NCI-H2227 treated with DMSO at 0.1 percent for 48 hours (cell line): ENCODE results near the gene TNFRSF1A.

Experiments
- DNase-seq: peaks from one replicate; lab custom pipeline; 2025; lab: John Stamatoyannopoulos, UW

Gene TNFRSF1A

DNA sequence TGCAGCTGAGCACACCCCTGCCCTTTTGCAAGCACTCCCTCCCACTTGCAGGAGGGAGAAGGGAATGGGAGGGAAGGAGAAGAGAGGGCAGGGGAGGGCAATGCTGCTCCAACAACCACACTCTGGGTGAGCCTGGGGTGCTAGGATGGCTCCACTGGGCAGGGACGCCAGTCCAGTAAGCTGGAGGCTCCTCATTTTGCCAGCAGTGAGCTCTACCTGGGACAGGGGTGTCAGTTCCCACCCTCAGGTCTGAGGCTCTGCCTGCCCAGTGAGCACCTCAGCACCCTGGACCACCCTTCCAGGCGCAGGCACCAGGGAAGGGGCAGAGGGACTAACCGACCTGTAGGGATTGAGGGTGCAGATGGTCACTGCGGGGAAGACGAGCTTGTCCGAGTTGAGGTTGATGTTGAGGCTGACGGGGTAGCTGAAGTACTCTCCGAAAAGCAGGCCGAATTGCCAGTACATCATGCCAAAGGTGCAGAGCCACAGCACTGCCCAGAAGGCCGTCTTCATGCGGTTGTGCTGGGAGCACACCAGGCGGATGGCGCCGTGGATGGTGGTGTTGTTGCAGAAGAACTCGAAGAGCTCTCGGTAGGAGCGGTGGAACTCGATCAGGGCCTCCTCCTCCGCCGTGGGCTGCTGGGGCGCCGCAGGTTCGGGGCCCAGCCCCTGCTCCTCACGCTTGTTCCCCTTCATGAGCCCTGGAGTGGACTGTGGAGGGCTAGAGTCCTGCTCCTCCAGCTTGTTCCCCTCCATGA, 32.3 kb upstream of the TNFRSF1A start:
- no peak for DNase-seq

DNA sequence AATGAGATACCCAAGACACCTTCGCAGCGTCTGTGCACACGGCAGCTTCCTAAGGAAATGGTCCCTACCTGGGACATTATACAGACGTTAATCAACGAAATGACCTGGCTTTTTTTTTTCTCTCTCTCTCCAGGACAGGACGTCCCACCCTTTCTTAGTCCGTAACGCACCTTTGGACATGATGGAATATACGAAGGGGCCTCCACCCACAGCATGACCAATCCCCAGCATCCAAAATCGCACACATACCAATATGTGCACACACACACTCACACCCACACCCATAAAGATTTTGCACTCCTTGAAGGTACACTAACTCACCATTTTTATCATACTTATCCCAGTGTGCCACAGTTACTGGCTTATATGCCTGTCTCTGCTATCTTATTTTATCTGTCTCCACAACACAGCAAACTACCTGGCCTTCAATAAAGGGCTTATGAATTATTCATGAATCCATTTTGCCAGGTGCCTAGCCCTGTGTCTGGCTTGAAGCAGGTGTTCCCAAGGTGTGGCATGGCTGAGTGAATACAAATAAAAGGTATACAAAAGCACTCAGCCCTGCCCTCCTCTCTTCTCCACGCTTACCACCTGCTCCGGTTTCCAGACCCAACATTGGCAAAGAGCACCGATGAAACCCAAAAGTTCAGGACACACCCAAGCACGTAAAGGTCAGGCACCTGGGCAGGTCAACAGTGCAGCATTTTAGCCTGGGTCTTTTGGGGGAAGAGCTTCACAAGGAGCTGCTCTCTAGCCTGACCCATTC, 31.3 kb upstream of the TNFRSF1A start:
- DNase-seq: no peak

DNA sequence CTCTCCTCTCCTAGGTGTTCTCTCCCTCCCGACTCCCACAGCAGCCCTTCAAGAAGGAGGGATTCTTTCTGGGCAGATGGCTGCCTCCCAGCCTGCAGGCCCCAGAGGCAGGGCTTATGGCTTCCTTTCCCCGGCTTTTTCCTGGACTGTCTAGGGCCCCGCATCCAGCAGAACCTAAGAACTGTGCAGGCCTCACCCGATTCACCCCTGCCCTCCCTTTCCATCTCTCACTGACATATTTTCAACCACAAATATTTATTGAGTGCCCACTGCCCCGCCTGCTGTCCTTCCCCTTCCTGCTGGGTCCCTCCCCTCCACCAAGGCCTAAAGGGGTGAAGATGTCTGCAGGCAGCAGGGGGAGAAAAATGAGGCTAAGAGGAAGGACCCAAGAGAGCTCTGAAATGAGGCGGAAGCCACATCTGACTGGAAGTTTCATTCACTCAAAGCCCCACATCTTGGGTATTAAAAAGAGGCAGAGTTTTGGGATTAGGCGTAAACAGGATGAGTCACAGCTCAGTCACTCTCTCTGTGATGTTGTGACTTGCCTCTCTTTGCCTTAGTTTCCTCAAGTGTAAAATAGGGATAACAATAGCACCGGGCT, 30.6 kb upstream of the TNFRSF1A start:
- DNase-seq: no peak

DNA sequence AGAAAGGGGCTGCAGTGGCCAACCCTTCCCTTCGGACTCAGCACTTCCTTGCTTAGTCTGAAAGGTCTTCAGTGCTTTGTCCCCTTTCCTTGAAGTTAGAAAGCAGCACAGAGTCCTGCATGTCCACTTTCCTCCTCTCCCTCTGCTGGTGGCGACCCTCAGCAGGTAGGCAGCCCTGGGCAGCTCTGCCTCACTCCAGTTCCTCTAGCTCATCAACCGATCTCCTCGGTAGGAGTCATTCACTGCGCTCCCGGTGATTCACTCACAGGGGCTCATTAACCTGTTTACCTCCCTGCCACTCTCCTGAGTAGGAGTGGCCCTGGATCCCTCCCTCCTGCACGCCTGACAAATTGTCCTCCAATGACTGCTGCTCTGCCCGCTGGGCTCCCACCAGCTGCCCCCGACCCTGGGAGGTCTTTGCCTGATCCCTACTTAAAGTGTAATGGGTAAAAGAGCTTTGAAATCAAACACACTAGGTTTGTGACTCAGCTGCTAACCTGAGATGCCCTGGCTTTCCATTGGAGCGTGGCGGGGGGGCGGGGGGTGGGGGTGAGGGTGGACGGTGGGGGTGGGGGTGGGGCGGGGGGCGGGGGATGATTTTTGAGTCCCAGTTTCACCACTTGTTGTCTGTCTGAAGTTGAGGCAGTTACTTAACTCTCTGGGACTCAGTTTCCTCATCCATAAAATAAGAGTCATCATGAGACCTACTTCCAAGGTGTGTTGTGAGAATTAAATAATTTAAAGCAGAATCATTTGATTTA, 29.3 kb upstream of the TNFRSF1A start:
- peak; percentile 45 for DNase-seq

DNA sequence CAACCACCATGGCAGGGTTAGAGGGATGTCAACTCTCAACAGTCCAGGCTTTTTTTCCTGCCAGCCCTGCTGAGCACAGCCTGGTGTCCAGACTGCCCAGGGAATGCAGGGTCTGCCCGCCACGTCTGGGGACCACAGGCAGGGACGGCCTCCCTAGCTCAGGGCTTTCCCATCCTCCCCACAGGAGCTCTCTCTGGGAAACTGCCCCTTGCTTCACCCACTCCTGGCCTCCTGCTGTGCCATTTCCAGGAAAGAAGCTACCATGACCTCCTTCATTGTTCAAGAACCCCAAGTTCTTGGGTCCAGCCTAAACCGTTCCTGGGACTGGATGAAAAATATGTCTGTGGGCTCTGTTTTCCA, 28.7 kb upstream of the TNFRSF1A start:
- no peak for DNase-seq

DNA sequence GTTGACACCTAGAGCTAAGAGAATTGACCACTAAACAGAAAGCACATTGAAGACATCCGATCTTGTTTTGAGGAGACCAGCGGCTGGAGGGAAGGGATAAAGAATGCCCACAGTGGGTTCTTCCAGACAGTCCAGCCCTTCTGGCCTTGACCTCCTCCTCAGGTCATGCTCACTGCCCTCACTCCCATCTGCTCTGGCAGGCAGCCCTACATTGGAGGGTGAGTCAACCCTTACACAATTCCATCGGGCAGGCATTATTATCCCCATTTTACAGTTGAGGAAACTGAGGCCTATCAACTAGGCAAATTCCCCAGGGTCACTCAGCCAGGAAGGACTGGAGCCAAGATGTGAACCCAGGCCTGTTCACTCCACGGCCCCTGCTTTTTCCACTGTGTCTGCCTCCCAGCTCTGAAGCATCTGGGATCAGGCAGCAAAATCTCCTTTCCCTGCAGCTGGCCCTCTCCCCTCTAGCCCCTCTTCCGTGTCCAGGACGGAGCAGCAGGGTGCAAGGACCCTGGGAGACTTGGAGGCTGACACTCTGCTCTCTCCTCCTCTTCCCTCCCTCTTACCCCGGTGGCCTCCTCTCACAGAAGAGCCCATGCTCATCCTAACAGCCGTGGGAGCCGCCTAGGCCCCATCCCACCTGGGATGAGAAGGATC, 28.2 kb upstream of the TNFRSF1A start:
- no peak for DNase-seq

DNA sequence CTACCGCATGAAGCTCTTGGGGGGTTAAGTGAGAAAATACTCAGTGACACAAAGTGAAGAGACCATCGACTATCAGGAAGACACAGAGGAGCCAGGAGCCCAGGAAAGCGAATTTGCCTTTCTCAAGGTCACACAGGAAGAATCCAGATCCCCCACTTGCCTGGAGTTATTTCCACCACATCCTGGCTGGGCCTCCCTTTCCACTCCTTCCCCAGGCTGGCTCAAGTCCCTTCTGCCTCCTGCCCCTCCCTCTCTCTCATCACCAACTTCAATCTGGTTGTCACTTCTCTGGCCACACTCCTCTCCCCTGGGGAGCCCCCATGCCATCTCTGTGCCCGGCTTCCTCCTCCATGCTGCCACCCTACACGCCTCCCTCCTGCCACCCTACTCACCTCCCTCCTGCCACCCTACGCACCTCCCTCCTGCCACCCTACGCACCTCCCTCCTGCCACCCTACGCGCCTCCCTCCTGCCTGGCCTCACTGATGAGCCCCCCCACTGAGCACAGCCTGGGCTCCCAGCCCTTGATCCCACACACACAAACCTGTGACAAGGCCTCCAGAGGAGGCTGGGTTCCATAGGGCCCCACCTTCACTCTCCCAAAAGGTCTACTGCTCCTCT, 27.1 kb upstream of the TNFRSF1A start:
- DNase-seq: no peak

DNA sequence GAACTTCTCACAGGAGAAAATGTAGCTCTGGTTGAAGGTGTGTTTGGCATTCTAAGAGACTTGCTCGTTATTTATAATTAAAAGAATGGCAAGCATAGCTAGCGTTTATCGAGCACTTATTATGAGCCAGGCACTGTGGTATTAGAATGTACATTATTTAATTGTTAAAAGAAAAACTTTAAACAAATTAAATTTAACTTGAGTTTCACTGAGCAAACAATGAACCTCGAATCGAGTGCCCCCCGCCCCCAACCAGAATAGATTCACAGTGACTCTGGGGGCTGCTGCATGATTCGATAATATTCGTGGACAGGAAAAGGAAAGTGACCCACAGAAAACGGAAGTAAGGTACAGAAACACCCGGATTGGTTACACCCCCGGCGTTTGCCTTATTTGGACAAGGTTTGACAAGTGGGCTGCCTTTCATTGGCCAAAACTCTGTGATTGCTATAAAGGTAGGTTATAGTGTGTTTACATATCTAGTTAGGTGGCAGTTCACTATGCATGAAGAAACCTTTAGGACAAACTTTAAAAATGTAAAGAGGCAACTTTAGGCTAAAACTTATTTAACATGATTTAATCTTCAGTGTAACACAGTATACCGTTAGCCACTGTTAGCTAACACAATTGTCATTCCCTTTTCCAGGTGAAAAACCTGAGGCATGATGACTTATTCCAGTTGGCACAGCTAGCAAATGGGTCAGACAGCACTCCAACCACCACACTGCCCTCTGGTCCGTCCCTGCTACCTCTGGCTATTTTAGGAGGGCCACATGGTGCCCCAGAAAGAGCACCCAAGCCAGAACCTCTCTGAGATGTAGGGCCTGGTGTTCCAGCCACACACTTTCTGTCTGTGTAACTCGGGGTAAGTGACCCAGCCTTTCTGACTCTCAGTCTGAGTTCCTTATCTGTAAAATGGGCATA, 26.4 kb upstream of the TNFRSF1A start:
- no peak for DNase-seq

DNA sequence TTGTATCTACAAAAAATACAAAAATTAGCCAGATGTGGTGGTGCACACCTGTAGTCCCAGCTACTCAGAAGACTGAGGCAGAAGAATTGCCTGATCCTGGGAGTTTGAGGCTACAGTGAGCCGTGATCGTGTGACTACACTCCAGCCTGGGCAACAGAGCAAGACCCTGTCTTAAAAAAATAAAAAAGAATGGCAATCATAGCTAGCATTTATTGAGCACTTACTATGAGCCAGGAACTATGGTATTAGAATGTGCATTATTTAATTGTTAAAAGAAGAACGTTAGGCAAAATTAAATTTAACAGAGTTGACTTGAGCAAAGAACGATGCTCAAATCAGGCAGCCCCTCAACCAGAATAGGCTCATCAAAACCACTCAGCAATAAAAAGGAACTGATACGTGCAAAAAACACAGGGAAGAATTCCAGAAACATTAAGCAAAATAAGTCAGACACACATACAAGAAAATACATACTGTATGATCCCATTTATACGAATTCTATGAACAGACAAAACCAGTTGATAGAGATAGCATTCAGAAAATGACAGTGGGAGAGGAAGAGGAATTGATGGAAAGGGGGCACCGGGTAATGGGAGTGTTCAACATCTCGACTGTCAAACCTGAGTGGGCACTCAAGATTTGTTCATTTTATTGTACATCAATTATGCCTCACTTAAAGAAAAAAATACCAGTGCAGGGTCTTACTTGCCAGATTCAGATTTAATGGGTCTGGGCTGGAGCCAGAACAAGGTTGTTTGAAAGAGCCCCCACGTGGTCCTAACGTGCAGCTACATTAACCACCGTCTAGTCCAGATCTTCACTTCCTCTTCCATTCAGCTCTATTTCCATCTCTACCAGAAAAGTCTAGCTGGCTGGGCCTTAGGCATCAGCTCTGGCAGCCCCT, 25.4 kb upstream of the TNFRSF1A start:
- DNase-seq: no peak

DNA sequence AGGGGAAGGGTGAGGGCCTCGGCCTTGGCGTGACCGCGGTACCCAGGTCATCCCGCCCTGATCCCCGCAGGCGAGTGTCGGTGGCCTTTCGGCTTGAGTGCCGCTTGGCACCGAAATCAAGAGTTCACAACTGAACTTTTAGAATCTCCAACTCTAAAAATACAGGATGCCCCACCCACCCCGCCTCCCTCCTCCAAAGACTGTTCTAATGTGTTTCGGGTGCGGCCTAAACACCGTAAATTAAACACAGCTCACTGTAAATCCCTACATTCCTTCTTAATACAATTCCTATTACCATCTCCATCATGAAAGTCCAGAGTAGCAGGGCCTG, 22.1 kb upstream of the TNFRSF1A start:
- no peak for DNase-seq

DNA sequence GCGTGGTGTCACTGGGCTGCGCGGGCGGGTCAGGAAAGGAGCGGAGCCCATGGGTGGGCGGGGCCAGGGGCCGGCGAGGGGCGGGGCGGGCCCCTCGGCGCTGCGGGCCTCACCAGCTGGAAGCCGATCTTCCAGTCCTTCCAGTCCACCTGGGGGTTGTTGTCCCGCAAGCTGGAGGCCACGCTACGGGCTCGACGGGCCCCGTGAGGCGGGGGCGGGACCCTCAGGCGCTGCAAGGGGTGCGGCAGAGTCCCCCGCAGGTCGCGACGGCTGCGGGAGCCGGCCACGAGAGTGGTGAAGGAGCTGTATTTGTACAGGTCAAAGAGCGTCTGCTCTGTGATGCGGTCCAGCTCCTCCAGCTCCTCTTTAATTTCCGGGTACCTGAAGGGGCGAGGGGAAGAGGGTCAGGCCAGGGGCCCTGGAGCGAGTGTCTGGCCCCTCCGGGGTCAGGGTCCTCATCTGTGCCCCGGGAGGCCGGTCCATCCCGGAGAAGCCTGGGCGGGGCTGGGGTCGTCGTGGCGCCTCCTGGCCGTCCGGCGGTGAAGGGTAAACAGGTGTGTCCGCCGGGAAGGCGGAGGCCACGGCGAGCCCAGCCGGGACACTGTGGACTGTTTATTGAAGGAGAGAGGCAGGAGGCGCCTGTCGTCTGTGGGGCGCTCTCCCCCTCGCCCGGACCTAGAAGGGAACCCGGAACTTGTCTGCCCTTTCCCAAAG, 21.6 kb upstream of the TNFRSF1A start:
- no peak for DNase-seq

DNA sequence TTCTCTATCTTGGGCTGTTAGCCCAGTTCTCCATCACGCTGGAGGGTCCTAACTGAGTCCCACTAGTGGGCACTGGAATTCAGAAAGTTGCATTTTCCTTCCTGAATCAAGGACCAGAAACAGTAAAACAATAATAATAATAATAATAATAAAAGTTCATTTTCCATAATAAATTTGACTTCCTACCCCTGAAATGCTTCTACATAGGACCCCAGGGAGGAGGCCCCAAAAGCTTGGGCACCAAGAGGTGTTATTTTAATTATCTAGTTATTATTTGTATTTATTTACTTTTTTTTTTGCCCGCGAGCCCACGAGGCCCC, 21.1 kb upstream of the TNFRSF1A start:
- DNase-seq: no peak

DNA sequence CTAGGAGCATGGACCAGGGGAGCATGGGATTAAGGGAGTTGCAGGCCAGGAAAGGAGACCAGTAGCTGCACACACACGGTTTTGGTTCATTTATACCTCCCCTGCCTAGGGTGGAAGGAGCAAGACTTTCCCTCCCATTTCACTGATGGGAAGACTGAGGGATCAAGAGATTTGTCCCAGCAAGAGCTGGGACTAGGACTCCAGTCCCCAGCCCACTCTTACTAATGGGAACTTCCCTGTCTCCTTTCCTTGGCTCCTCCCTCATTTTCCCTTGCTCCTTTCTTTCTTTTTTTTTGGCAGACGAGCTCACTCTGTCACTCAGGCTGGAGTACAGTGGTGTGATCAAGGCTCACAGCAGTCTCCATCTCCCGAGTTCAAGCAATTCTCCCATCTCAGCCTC, 20.5 kb upstream of the TNFRSF1A start:
- no peak for DNase-seq

DNA sequence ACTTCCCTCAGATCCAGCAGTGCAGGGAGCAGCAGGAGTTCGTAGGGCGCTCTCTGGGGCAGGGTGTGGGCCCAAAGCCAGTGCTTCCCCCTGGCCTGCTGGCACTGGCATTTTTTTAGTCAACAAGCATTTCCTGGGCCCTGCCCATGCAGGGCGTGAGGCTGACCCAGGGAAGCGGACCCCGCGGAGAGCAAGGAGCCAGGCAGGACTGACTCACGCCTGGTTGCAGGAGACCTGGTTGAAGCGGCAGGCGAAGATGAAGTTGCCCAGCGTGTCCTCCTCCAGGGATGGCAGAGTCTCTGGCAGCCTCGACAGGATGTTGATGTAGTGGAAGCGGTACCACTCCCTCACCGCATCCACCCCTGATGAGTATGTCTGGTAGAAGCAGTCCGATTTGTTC, 20.0 kb upstream of the TNFRSF1A start:
- no peak for DNase-seq

DNA sequence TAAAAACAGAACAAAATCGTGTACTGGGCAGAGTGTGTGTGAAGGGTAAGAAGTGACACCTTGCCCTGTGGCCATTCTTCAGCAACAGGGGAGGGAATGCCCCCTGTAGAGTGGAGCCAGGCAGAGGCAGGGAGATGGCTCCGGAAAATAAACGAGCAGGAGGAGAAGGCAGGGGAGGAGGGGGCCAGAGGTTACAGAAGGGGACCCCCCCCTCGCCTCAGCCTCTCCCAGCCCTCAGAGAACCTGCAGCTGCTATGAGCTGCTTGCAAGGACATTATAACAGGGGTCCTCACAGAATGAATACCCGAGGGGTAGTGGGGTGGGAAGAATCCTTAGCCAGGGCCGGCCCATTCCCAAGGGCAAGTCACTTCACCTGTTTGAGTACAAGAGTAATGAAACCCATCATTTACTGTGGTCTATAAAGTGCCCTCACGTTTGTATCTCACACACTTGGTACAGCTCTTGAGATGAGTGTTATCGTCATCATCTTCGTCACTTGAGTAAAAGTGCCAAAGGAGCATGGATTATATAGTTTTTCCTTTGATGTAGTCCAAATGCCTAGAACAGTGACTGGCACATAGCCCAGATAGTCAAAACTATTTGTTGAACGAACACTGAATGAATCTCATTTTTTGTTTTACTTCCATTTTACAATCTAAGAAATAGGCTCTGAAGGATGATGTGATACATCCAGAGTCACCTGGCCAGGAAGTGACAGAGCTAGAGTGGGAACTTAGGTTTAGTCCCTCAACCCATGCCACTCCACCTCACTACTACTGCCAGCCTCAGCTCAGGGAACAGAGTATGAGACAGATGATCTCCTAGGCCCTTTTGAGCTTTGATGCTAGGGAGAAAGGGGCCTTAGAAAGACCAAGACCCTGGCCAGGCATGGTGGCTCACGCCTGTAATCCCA, 19.0 kb upstream of the TNFRSF1A start:
- DNase-seq: no peak

DNA sequence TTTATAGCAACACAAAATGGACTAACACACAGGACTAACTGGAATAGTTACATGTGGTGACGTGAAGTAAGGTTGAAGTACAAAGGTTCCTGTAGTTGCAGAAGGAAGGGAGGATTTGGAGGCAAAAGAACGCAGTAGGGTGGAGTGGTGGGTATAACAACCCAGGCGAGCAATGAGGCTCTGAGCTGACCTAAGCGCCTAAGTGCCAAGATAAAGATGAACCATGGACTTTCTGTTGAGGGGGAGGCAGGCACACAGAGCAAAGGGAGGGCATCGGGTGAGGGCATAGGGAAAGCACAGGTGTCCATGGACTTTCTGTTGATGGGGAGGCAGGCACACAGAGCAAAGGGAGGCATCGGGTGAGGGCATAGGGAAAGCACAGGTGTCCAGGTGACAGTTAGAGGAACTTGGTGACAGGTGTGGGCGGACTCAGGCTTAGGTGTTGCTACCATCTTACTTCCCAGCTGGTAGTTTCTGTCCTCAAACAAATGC, 18.2 kb upstream of the TNFRSF1A start:
- no peak for DNase-seq

DNA sequence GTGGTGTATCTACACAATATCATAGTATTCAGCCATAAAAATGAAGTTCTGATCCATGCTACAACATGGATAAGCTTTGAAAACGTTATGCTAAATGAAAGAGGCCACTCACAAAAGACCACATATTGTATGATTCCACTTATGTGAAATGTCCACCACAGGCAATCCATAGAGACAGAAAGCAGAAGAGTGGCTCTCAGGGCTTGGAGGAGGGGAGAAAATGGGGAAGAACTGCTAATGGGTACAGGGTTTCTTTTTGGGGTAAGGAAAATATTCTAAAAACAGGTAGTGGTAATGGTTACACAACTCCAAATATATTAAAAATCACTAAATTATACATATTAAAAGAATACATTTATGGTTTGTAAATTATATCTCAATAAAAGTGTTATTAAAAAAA, 17.0 kb upstream of the TNFRSF1A start:
- DNase-seq: no peak

DNA sequence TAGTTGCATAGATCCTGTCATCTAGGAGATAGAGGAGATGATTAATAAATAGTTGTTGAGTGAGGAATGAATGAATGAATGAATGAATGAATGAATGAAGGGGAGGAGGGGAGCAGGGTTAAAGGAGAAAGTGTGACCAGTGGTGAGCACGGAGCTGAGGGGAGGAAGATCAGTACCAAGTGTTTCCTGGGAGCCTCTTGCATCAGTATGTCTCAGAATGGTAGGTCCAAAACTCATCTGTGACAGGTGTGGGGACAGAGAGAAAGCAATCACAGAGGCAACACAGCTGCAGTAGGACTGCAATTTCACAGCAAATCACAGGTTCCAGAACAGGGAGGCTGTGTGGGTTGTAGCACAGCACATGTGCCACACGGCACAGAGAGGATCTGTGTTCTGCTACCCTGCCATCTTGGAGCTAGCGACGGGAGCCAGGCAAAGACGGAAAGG, 14.5 kb upstream of the TNFRSF1A start:
- DNase-seq: no peak
